Activated naive CD4-positive, alpha-beta T cell treated with Interleukin-2 at 50 U/mL for 16 hours (primary cell): Measurements from ENCODE around the gene CHRNB1.
A peak's percentile ranks its signal among the peaks of the same experiment; 100 is the strongest.

Experiments used
- DNase-seq: peaks from one replicate; pipeline ENCODE4 v3.0.0-alpha.2; 2020

Gene CHRNB1

DNA sequence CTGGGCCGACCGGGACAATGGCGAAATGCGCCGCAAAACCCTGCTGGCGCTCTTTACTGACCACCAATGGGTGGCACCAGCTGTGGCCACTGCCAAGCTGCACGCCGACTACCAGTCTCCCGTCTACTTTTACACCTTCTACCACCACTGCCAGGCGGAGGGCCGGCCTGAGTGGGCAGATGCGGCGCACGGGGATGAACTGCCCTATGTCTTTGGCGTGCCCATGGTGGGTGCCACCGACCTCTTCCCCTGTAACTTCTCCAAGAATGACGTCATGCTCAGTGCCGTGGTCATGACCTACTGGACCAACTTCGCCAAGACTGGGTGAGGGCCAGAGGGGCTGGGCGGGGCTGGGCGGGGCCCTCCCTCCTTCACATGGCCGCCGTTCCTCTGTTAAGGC is 29.1 kb upstream of the CHRNB1 start:
- no peak for DNase-seq

DNA sequence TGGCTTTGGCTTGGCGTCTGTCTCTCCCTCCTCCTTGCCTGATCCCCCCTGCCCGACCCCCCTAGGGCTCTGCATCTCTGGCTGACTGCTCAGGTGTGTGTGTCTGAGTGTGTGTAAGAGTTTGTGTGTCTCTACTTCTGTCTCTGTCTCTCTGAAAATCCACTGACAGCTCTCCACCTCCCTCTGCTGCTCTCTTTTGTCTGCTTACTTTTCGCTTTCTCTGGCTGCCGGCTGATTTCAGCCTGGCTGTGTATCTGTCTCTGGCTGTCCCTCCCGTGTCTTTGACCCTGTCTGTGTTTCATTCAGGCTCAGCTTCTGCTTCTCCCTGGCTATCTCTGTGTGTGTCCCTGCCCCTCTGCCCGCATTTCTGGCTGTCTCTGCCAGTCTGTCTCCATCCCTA is 28.5 kb upstream of the CHRNB1 start:
- DNase-seq = no peak

DNA sequence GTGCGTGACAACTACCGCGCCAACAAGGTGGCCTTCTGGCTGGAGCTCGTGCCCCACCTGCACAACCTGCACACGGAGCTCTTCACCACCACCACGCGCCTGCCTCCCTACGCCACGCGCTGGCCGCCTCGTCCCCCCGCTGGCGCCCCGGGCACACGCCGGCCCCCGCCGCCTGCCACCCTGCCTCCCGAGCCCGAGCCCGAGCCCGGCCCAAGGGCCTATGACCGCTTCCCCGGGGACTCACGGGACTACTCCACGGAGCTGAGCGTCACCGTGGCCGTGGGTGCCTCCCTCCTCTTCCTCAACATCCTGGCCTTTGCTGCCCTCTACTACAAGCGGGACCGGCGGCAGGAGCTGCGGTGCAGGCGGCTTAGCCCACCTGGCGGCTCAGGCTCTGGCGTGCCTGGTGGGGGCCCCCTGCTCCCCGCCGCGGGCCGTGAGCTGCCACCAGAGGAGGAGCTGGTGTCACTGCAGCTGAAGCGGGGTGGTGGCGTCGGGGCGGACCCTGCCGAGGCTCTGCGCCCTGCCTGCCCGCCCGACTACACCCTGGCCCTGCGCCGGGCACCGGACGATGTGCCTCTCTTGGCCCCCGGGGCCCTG is 27.7 kb upstream of the CHRNB1 start:
- DNase-seq = no peak

DNA sequence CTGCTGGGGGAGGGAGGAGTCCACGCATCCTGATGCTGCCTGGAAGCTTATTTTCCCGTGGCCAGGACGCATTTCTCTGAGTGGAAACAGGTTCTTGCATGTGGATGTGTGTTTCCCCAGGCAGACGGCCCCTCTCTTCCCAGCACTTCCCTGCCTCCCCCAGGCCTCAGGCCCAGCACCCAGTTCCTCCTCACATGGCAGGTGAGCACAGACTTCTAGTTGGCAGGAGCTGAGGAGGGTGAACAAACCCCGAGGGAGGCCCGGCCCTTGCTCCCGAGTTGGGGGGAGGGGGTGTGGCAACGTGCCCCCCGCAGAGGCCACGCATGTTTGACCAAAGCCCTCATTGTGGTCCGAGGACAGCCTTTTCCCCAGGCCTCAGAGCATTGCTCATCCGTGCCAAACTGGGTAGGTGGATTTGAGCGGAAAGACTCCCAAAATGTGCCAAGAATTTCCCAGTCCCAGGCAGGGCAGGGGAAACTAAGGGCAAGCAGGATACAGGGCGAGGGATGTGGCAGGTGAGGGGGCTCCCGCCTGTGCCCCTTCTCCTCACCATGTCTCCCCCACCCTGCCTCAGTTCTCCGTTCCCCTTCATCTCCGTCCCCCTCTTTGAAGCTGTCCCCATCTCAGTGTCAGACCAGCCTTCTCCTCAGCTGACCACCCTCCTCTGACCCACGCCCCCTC is 26.2 kb upstream of the CHRNB1 start:
- DNase-seq = no peak

GRCh38 chr17:7419819-7420610 is 24.8 kb upstream of the CHRNB1 start, which contains the start of gene SPEM1:
Gene SPEM1 (plus strand): TSS chr17:7420324. CDS start chr17:7420385, 61 bp downstream.
- no peak for DNase-seq

DNA sequence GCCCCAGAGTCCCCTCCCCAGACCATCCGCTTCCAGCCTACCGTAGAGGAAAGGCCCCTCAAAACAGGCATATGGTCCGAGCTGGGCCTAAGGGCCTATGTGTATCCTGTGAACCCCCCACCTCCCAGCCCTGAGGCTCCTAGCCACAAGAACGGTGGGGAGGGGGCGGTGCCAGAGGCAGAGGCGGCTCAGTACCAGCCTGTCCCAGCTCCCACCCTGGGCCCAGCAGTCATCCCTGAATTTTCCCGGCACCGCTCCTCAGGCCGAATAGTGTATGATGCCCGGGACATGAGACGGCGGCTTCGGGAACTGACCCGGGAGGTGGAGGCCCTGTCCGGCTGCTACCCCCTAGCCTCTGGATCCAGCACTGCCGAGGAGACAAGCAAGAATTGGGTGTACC is 23.7 kb upstream of the CHRNB1 start:
- DNase-seq = no peak

DNA sequence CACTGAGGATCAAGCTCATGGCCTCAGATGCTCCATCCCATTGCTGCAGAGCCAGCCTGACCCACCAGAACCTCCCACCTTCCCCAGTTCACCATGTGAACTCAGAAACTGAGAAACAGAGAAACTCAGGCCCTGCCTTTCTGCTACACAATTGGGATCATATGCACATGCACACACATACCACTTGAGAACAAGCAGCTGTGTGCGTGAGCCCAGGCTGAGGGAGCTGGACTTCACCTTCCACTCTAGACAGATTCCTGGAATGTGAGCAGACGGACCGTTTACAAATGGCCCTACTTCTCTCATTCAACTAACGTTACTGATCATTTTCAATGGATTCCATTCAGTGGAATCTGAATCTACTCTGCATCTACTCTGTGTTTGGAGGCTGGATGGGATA is 21.2 kb upstream of the CHRNB1 start:
- DNase-seq = no peak

DNA sequence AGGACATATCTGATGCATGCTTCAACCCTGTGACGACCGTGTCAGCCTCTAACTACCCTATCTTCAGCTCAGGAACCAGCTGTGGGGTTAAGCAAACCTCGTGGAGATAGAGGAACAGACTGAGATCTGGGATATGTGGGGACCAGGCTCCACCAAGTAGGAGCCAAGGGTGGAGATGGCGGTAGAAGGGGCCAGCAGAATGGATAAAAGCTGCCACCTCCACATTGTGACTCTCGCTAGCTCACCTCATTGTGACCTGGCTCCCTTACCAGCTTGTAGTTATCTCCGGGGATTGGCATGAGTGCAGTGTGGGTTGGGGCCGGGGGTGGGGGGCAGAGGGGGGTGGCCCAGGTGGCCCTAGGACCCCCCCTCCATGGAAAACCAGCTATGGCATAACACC is 19.5 kb upstream of the CHRNB1 start, which contains the start of gene SPEM2:
SPEM2 (plus strand) TSS at position 301 of the 400 bp plus-strand sequence; CDS start at position 374, 73 bp downstream.
- no peak for DNase-seq

GRCh38 chr17:7425756-7426155 is 19.1 kb upstream of the CHRNB1 start:
- DNase-seq = no peak

GRCh38 chr17:7426203-7426863 is 18.5 kb upstream of the CHRNB1 start:
- no peak for DNase-seq

GRCh38 chr17:7426896-7427489 is 17.9 kb upstream of the CHRNB1 start:
- DNase-seq = no peak

- no peak for DNase-seq
Observed at GRCh38 chr17:7427549-7427948, 17.3 kb upstream of the CHRNB1 start.

DNA sequence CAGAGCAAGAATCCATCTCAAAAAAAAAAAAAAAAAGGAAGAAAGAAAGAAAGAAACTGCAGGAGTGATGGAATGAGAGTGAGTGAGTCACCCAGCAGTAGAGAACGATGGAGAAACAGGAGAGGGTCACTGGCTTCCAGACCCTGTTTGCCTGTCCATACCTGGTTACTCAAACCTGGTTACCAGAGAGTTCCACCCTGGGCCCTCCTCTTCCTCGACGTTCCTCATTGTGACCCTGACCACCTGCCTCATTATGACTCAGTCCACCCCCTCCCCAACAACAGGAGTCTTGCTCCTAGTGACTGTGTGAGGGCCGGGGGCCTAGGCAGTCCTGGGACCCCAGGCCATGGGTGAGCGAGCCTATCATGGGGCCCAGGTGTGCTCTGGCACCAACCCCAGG is 16.3 kb upstream of the CHRNB1 start, which contains the start of gene SPEM3:
SPEM3 (plus strand) TSS at position 301 of the 400 bp plus-strand sequence; CDS start at position 347, 46 bp downstream.
- DNase-seq = no peak

- DNase-seq = no peak
Observed at GRCh38 chr17:7429722-7430121, 15.1 kb upstream of the CHRNB1 start.

GRCh38 chr17:7431231-7431630 is 13.6 kb upstream of the CHRNB1 start:
- no peak for DNase-seq

DNA sequence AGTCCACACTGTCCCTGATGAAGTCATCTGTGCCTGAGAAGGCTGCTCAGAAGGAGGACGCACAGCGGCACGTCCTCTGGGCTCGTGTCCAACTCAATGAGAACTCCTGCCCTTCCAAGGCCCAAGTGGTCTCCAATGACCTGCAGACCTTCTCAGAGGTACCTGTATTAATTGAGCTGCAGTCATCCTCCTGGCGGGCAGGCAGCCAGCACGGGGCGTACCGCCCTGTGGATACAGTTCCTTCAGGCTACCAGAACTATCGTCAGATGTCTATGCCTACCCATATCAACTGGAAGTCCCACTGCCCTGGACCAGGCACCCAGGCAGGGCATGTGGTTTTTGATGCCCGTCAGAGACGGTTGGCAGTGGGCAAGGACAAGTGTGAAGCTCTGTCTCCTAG is 12.6 kb upstream of the CHRNB1 start:
- no peak for DNase-seq

- peak; percentile 62 for DNase-seq
Observed at GRCh38 chr17:7435676-7436555, 8.9 kb upstream of the CHRNB1 start.

DNA sequence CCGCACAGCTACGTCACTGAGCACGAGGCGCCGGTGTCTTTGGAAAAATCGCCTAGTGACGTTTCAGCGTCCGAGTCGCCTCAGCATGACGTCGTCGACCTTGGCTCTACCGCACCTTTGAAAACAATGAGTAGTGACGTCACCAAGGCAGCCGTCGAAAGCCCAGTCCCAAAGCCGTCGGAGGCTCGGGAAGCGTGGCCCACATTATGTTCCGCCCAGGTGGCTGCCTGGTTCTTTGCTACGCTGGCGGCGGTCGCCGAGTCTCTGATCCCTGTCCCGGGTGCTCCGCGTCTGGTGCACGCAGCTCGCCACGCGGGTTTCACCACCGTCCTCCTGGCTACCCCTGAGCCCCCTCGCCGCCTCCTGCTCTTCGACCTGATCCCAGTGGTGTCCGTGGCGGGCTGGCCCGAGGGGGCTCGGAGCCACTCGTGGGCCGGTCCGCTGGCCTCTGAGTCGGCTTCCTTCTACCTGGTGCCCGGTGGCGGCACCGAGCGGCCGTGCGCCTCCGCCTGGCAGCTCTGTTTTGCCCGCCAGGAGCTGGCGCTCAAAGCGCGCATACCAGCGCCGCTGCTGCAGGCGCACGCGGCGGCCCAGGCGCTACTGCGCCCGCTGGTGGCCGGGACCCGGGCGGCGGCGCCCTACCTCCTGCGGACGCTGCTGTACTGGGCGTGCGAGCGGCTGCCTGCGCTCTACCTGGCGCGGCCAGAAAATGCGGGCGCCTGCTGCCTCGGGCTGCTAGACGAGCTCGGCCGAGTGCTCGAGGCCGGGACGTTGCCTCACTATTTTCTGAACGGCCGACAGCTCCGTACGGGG is 8.1 kb upstream of the CHRNB1 start:
- peak; percentile 82 for DNase-seq

- no peak for DNase-seq
Observed at GRCh38 chr17:7437369-7437863, 7.4 kb upstream of the CHRNB1 start.

GRCh38 chr17:7437950-7438614 is 6.8 kb upstream of the CHRNB1 start:
- DNase-seq = peak; percentile 58
